ENCODE data around the gene PPP4R4. TPM values are rescaled to one million over a fixed set of nuclear protein-coding genes. Genes with fewer than 3 reads are reported as not detected.

The PPP4R4 gene
- total RNA-seq, 2 donors from 2014 or later = 0.27 to 8.9 TPM

DNA sequence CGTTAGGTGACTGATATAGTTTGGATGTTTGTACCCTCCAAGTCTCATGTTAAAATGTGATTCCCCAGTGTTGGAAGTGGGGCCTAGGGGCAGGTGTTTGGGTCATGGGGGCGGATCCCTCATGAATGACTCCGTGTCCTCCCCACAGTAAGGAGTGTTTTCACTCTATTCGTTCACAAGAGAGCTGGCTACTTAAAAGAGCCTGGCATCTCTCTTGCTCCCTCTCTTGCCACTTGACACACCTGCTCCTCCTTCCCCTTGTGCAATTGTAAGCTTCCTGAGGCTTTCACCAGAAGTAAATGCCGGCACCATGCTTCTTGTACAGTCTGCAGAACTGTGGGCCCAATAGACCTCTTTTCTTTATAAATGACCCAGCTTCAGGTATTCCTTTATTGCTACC, 47.3 kb upstream of the PPP4R4 start:
- ATAC-seq (ENCODE audit: insufficient number of reproducible peaks, low FRiP score, low read depth) (no peak), DNase-seq (ENCODE audit: low spot score) (no peak)
- no peak overlapping the region for H3K4me3 ChIP-seq
- no peaks in the 10 kb centered on the region for H3K9me3 ChIP-seq
- H3K27ac ChIP-seq = no peak overlapping the region
- H3K27me3 ChIP-seq (replicated peaks; ENCODE audit: insufficient read depth) = no peaks in the 10 kb centered on the region
- TF ChIP-seq CTCF (IDR thresholded peaks at IDR 0.05) = no peak
- H3K4me1 ChIP-seq (ENCODE audit: control insufficient read depth in 1 of 2, low read depth in 2 of 2) = peaks cover 11 to 13% of the 10 kb centered on the region in 2 donors
- H3K36me3 ChIP-seq = no peaks in the 10 kb centered on the region

GRCh38 chr14:94127330-94127729, 46.8 kb upstream of the PPP4R4 start:
- no peak for DNase-seq (ENCODE audit: low spot score)
- Histone ChIP-seq H3K27ac (no peak overlapping the region), H3K9me3 (no peaks in the 10 kb centered on the region), H3K36me3 (no peaks in the 10 kb centered on the region), H3K4me1 (ENCODE audit: control insufficient read depth in 1 of 2, low read depth in 2 of 2) (peaks cover 11 to 13% of the 10 kb centered on the region in 2 donors), H3K4me3 (no peak overlapping the region), H3K27me3 (replicated peaks; ENCODE audit: insufficient read depth) (no peaks in the 10 kb centered on the region)
- no peak for ATAC-seq (ENCODE audit: insufficient number of reproducible peaks, low FRiP score, low read depth)
- TF ChIP-seq CTCF (IDR thresholded peaks at IDR 0.05) = no peak

GRCh38 chr14:94128216-94128839, 45.8 kb upstream of the PPP4R4 start:
- DNase-seq (ENCODE audit: low spot score) (no peak), ATAC-seq (ENCODE audit: insufficient number of reproducible peaks, low FRiP score, low read depth) (no peak)
- TF ChIP-seq CTCF (IDR thresholded peaks at IDR 0.05) = no peak
- Histone ChIP-seq H3K4me1 (ENCODE audit: control insufficient read depth in 1 of 2, low read depth in 2 of 2) (peaks cover 11 to 13% of the 10 kb centered on the region in 2 donors), H3K27me3 (replicated peaks; ENCODE audit: insufficient read depth) (no peaks in the 10 kb centered on the region), H3K4me3 (peak overlapping the region; percentile 91), H3K27ac (peak overlapping the region; percentile 77 to 92), H3K36me3 (no peaks in the 10 kb centered on the region), H3K9me3 (no peaks in the 10 kb centered on the region)

- no peaks in the 10 kb centered on the region for H3K36me3 ChIP-seq
- peaks cover 11 to 13% of the 10 kb centered on the region in 2 donors for H3K4me1 ChIP-seq (ENCODE audit: control insufficient read depth in 1 of 2, low read depth in 2 of 2)
- peak within 1 kb of the TSS; percentile 91 for H3K4me3 ChIP-seq
- H3K27ac ChIP-seq = peak within 1 kb of the TSS; percentile 77 to 92
- H3K9me3 ChIP-seq = no peaks in the 10 kb centered on the region
- ATAC-seq (ENCODE audit: insufficient number of reproducible peaks, low FRiP score, low read depth) = peak; percentile 78
- H3K27me3 ChIP-seq (replicated peaks; ENCODE audit: insufficient read depth) = no peaks in the 10 kb centered on the region
- TF ChIP-seq CTCF (IDR thresholded peaks at IDR 0.05) = peak; percentile 36
- peak; percentile 40 for DNase-seq (ENCODE audit: low spot score)
Measured at GRCh38 chr14:94129111-94129757, 44.9 kb upstream of the PPP4R4 start, which contains the start of gene IFI27L2. TSS of gene IFI27L2 (minus strand) at chr14:94129604. CDS start at chr14:94129564, 40 bp downstream.

- no peak for TF ChIP-seq CTCF (IDR thresholded peaks at IDR 0.05)
- H3K4me3 ChIP-seq = peak overlapping the region; percentile 91
- peak overlapping the region; percentile 77 to 92 for H3K27ac ChIP-seq
- no peaks in the 10 kb centered on the region for H3K9me3 ChIP-seq
- DNase-seq (ENCODE audit: low spot score) = no peak
- ATAC-seq (ENCODE audit: insufficient number of reproducible peaks, low FRiP score, low read depth) = peak; percentile 51
- no peaks in the 10 kb centered on the region for H3K27me3 ChIP-seq (replicated peaks; ENCODE audit: insufficient read depth)
- no peaks in the 10 kb centered on the region for H3K36me3 ChIP-seq
- H3K4me1 ChIP-seq (ENCODE audit: control insufficient read depth in 1 of 2, low read depth in 2 of 2) = peaks cover 11 to 13% of the 10 kb centered on the region in 2 donors
Measured at GRCh38 chr14:94129758-94130414, 44.2 kb upstream of the PPP4R4 start.

Measured in thoracic aorta (tissue), 2 donors.